Germinal center (tissue), 1 donor: ENCODE measurements around the gene ZFP64.
"Not testable (repeated sequence)": the region's sequence is repeated elsewhere in the genome, so short reads cannot be mapped to it uniquely, and the experiment has no call there.

ENCODE experiments used
- DNase-seq: peaks from one replicate; pipeline ENCODE4 v3.0.0; 2012; ENCODE audit warnings: mixed read lengths, low spot score

The ZFP64 gene

GRCh38 chr20:52201395-52201794, 9.8 kb upstream of the ZFP64 start:
- DNase-seq: no peak

DNA sequence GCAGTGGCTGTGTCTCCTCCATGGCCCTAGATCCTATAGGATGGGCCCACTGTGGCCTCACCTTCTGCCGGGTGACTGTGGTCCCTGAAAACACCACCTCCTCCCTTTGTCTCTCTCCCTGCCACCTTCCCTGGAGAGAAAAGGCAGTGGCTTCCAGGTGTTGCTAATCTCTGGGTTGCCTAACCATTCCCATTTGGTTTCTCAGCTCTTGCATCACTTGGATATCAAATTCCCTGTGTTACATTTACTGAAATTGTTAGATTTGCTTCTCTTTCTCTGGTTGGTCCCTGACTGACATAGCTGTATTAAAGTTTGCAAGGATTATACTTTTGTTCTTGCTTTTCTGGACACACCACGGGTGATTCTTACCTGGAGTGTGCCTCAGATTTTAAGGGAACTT, 9.3 kb upstream of the ZFP64 start:
- no peak for DNase-seq

GRCh38 chr20:52196845-52197244, 5.3 kb upstream of the ZFP64 start:
- DNase-seq: no peak

- no peak for DNase-seq
Measured at GRCh38 chr20:52193886-52194545, 2.4 kb upstream of the ZFP64 start.

DNA sequence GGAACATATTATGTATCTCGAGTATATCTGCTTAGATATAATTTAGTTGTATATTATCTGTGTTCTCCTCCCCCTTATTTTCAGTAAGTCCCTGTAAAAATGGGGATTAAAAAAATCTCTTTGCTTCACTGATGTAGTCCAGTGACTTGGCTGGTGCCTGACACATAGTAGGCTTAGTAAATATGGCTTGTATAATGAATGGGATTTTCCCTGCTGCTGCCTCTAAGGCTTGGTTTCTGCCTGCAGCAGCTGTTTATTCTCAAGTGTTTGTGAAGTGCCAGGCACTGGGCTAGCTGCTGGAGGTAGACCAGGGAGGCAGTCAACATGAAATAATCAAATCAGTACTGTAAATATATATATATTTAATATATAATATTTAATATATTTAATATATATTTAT, 1.6 kb upstream of the ZFP64 start:
- DNase-seq: no peak

GRCh38 chr20:52192719-52193007, 1.1 kb upstream of the ZFP64 start:
- DNase-seq: not testable (repeated sequence)

DNA sequence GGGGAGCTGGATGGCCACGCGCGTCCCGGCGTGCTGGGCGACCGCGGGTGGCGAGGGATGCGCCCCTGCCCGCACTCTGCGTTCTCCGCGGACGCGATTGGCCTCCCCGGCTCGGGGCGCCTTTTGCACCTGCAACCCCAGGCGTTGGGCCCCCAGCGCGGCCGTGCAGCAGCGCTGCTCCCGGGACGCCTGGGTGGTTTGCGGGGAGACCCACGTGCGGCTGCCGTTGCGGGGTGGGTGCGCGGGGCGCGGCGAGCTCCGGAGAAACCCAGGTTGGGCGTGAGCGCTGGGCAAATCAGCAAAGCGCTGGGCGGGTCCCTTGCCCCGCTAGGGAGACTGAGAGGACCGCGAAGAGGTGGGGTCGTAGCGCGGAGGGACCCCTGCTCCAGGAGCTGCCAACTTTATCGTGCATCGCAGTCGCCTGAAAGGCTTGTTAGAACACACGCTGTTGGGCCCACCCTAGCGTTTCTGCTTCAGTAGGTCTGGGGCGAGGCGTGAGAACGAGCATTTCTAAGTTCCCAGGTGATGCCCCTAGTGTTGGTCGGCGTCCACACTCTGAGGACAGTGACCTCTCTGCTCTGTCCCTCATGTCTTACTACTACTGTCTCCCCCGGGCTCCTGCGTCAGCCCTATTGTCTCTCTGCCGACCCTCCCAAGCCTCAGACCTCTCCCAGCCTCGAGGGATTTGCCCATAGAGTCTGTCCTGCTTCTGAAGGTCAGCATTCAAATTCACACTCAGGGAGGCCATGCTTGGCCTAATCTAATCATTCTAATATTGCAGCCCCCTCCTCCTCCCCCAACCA, 538 bp upstream of the ZFP64 start:
- peak; percentile 65 for DNase-seq

- peak; percentile 54 for DNase-seq
Measured at GRCh38 chr20:52190437-52191131, 995 bp downstream of the ZFP64 start.

DNA sequence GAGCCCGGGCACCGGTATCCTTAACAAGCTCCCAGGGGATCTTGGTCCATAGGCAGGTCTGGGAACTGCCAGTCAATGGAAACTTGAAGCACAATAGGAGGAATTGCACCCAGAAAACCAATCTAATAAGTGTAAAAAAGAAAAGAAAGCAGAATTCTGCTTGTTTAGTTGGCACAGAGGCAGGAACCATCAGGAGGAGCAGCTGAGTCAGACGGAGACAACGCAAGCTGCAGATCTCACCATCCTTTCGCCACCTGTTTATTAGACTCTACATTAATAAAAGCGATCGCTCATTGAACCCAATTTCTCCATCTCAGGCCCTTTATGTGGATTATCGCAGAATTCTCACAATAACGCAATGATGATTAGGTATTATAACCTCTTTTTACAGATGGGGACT, 9.8 kb downstream of the ZFP64 start:
- no peak for DNase-seq

DNA sequence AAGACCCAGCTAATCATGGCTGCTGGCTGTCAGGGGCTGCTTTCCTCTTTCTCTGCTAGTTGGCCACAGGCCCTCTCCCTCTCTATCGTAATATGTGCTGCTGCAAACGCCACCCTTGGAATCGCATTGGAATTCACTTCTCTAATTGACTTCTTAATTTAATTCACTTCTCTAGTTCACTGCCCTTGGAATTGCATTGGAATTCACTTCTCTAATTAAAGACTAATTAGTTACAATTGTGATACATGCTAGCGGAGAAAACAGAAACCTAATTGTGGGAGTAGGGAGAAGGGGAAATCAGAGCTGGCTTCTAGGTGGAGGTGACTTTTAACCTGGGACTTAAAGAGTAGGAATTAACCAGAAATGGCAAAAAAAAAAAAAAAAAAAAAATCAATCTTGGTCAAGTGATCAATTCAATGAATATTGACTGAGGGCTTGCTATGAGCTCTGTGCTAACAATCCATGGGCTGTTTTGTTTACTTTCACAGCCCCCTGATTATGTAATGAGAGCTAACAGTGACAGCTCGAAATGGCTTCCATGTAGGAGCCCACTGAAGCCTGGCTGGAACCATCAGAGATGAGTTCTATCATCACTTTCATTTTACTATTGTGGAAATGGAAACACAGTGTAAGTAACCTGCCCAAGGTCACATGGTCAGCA, 11.3 kb downstream of the ZFP64 start:
- DNase-seq: no peak

GRCh38 chr20:52179331-52180179, 12.0 kb downstream of the ZFP64 start:
- DNase-seq: no peak

DNA sequence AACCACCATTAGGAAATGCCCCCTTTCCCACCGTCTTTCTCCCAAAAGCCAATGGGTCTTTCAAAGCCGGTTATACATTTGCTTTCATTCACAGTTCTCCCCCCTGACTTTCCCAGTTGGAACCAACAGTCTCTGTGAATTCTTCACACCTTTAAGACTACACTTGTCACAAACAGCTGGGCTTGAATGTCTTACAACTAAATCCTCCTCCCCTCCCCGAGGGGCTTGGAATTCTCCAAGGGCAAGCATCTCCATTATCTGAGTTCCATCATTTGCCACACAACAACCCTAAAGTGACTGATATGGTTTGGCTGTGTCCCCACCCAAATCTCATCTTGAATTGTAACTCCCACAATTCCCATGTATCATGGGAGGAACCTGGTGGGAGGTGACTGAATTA, 12.9 kb downstream of the ZFP64 start:
- DNase-seq: no peak

- DNase-seq: no peak
Measured at GRCh38 chr20:52175840-52176239, 15.7 kb downstream of the ZFP64 start.

GRCh38 chr20:52172392-52173047, 19.1 kb downstream of the ZFP64 start:
- DNase-seq: no peak

DNA sequence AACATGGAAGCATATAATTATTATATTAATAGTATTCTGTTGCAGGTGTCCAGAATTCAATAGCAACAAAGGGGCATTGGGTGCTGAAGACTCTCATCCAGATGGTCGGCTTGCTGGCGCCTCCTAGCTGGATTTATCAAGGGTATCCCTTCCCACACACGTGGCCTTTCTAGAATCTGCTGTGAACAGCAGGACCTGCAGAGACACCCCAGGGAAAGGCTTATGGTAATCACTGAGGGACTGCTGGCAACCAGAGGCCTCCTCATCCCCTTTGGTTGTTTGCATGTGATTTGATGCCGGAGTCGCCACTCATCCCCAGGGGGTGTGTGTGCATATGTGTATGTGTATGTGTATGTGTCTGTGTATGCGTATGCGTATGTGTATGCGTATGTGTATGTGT, 20.6 kb downstream of the ZFP64 start:
- DNase-seq: no peak

- DNase-seq: no peak
Measured at GRCh38 chr20:52168116-52168515, 23.5 kb downstream of the ZFP64 start.

DNA sequence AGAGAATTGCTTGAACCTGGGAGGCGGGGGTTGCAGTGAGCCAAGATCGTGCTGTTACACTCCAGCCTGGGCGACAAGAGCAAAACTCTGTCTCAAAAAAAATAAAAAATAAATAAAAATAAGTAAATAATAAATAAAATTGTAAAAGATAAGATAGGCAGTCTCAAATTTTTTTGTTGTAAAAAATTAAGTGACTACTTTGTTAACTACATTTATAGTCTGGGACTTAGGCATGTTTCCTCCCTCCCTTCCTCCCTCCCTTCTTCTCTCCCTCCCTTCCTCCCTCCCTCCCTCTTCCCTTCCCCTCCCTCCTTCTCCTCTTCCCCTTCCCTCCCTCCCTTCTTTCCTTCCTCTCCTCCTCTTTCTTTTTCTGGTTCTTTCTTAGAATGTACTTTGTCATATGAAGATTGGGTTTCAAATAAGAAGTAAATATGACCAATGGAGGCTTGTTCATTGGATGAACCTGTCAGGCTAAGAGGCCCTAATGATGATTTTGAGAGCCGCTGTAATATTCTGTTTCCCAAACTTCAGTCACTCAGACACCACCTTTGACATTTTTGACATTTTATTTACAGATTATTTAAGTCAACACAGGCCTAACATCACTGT, 24.2 kb downstream of the ZFP64 start:
- DNase-seq: no peak

- DNase-seq: no peak
Measured at GRCh38 chr20:52166150-52166549, 25.4 kb downstream of the ZFP64 start.

DNA sequence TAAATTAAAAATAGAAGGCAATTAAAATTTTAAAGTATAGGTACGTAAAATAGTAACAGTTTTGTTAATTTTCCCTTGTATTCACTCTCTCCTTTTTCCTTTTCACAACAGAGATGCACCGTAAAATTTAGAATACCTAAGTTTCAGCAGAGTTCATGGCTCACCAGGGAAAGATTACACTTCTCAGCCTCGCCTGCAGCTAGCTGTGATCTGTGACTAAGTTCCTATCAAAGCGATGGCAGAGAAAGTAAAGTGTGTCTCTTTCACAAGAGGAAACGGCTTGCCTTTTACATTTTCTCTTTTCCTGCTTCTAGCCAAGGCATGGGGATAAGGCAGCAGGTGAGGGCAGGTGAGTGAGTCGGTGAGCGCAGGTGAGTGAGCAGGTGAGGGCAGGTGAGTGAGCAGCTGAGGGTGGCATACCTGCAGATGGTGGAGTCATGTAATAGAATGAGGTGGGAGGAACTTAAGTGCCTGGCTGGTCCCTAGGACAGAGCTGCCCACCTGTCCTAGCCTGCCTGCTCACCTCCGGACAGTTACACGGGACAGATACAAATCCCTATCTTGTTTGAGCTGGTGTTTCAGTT, 30.9 kb downstream of the ZFP64 start:
- no peak for DNase-seq

DNA sequence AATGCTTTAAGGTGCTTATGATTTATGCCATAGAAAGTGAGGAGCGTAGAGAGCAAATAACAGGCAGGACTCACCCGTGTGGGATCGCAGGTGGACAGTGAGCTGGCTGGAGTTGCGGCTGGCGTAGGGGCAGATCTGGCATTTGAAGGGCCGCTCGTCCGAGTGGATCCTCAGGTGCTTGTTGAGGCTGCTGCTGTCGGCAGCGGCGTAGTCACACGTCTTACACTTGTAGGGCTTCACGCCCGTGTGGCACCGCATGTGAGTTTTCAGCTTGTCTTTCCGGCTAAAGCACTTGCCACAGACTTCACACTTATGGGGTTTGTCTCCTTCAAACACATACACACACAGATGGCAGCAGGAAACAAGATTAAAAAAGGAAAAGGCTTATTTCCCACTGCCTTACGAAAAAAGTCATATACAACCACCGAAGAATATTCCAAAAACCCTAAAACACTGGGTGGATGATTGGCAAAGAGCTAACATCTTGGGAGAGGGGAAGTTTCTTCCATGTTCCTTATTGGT, 31.5 kb downstream of the ZFP64 start:
- no peak for DNase-seq
